PFSK-1 (cell line): ENCODE measurements around the gene FAM186B.

Source experiments
- POLR2AphosphoS5 ChIP-seq: IDR thresholded peaks from 2 replicates; pipeline ENCODE4 v1.6.1; 2012; ENCODE audit warnings: low read depth, mild to moderate bottlenecking, control low read depth, low read length, moderate library complexity
- REST ChIP-seq, 2 experiments: IDR thresholded peaks; 2 replicates each; pipeline versions ENCODE4 v1.6.1 to v1.8.0; 2011 to 2012; ENCODE audit warnings: low read depth in 2 of 2, low read length in 2 of 2, control low read depth in 1 of 2, inconsistent platforms in 1 of 2, mild to moderate bottlenecking in 1 of 2, moderate library complexity in 1 of 2; ENCODE audit not compliant: insufficient read depth in 1 of 2
- SIN3A ChIP-seq: IDR thresholded peaks from 2 replicates; pipeline ENCODE4 v1.6.1; 2012; ENCODE audit warnings: mild to moderate bottlenecking, low read length, moderate library complexity, borderline replicate concordance; ENCODE audit not compliant: insufficient read depth
- TAF1 ChIP-seq: IDR thresholded peaks from 2 replicates; pipeline ENCODE4 v1.6.1; 2012; ENCODE audit warnings: low read length, control low read depth, borderline replicate concordance; ENCODE audit not compliant: insufficient read depth

- TF ChIP-seq POLR2AphosphoS5 (no peak), REST (IDR thresholded peaks at IDR 0.05; ENCODE audit: insufficient read depth in 1 of 2, low read depth in 2 of 2, low read length in 2 of 2) (no peak), SIN3A (no peak), TAF1 (no peak)
These were observed 44.0 kb upstream of the FAM186B start for GRCh38 chr12:49649445-49649844.
